A172 (cell line): ENCODE results near the gene AOAH. TPM values are rescaled to one million over a fixed set of nuclear protein-coding genes. Genes with fewer than 3 reads are reported as not detected.

Experiments used
- DNase-seq: peaks from one replicate; pipeline ENCODE4 v3.0.0-alpha.2; 2015; ENCODE audit warnings: low spot score
- total RNA-seq: library from RNA; depleted of rRNA; stranded (reverse); fragments of >200 nt; shearing (Covaris generic); gene quantifications from 2 replicates; pipeline ENCODE4 v1.2.3, GENCODE V29; 2014

Gene AOAH
- total RNA-seq, 1 experiment from 2014 or later = 0.64 TPM

DNA sequence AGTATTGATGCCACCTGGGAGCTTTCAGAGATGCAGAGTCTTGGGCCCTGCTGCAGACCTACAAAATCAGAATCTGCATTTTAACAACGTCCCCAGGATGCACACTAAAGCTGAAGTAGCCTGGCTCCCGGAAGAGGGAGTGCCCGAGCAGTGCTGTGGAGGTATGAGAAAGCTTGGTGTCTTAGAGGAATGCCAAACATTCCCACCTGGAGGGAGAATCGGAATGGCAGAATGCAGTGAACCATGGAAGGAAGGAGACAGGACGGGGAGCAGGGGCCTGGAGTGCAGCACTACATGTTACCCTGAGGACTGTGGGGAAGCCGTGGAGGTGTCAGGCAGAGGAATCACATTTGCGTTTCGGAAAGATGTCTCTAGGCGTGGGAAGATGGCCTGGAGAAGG, 90.9 kb downstream of the AOAH start:
- no peak for DNase-seq

DNA sequence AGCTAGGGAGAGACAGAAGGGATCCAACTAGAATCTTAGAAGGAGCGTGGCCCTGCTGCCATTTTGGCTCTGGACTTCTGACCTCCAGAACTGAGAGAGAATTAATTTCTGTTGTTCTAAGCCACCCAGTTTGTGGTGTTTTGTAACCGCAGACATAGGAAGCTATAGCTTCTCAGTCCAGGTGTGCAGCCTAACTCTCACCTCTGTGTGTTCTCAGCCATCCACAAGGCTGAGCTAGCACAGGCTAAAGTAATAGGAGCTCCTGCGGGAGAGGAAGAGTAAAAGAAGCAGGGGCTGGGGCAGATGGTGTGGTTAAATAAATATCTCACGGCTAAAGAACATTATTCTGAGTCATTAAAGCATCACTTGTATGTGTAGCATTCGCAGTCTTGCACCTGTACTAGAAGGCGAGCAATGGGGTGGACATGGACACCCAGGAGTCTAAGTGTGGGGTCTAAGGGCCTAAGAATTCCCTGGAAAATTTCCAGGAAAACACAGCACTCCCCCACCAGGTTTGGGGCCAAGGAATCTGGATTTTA, 94.1 kb downstream of the AOAH start:
- DNase-seq = no peak

DNA sequence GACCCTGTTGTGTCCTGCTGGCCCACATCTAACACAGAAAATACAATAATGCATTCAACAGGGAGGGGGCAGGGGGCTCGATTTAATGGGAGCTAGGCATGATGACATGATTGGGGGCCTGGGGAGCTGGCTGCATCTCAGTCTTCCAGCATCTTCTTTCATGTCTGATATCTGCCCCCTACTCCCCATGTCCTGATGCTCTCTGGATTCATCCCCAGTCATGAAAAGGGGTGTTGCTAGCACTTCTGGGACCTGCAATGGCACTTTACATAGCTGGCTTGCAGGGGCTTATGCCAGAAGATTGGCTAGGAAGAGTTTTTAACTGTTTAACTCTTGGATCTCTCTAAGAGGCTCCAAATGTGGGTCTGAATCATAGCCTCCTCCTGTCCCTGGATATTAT, 94.9 kb downstream of the AOAH start:
- no peak for DNase-seq

DNA sequence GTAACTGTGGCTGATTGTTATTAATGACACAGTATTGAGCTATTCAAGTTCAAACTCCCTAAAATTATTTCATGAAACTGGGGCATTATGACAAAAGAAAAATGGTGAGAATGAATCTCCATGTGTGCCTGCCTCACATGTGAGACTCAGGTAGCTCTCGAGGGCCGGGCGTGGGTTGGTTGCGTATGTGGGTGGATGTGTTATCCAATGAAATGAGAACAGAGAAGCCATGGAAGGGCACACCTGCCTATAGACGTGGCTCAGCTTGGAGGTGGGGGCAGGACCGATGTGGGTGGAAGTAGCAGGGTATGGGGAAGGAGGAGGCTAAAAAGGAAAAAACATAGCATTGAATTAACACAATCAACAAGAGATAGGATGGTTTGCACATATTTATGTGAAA, 96.5 kb downstream of the AOAH start:
- no peak for DNase-seq

DNA sequence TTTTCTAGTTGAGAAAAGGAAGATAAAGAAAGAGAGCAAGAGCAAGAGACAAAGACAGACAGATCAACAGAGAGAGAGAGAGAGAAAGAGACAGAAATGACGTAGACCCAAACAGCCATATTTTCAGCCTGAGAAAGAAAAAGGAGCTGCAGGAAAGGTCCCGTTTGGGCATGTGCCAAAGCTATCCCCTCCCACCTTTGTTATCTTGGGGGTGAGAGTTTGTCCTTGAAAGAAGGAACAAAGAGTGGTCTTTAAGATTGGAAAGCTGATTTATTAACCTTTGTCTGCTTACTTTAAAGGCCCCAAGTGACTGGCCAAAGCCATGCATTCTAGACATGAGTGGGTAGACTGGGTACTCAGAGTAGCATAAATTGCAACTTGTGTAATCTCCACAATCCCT, 98.2 kb downstream of the AOAH start:
- no peak for DNase-seq

DNA sequence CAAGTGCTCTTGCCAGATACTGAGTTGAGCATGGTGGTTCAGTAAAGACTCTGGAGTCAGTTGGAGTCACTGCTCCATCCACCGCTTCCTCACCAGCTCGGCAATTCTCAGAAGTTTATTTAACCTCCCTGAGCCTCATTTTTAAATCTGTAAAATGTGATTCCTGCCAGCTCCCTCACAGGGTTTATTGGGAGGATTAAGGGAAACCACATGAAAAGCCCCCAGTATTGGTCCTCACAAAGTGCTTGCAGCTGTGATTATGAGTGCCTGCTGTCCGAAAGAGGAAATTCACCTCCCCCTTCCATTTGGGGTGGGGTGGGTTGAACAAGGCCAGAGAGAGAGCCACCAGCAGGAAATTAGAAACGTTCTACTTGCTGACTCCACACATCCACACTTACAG, 99.0 kb downstream of the AOAH start:
- DNase-seq = peak; percentile 30

DNA sequence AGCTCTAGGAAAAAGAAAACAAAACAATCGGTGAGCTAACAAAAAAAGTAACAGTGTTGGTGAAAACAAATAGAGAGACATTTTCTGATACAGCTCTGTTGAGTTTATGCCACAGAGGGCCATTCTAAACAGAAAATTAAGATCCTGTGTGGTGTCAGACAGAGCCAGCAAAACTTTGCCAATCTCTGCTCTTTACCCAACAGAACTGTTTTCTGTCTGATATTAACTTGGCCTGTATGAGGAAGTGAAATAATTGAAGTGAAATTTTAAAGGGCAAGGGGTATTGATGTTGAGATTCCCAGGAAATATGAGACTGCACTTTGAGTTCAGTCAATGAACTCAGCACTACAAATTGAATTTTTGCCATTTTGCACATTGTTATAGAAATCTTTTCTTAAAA, 101.0 kb downstream of the AOAH start:
- no peak for DNase-seq

DNA sequence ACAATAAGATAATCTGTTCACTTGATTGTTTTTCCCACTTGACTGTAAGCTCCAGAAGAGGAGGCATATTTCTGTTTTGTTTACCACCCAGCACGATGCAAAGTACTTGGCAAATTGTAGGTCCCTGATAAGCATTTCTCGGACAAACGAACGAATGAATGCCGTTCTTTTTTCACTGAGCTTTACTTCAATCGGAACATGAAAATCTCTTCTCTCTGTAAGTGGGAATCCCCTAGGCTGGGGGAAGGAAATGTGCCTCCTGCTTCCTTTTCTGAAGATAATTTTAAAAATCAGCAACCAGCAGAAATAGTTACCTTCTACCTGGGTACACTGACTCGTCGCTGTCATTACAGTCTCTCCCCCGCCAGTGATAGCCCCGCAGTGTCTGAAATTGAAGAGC, 102.9 kb downstream of the AOAH start:
- no peak for DNase-seq

DNA sequence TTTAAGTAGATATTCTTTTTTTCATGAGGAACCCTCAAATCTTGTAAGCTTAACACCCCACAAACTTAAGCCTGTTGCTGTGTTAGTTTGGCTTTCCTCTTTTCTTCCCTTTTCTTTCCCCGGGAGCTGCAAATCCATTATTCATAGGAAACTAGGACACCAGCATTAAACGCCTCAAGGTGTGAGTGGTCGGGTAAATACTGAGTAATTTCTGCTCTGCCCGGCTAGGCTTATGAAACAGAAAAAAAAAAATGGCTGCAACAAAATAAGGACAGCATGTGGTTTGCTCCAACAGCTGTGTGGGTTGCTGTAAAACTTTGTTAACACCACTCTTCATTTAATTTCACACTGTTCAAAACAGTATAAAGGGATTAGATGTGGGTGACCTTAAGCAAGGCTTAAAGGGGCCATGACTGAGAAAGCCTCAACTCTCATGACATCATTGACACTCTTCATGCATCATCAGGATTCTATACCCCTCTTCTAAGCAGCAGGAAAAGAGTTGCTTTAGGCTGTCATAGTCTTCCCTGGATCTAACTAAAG, 104.1 kb downstream of the AOAH start:
- no peak for DNase-seq

DNA sequence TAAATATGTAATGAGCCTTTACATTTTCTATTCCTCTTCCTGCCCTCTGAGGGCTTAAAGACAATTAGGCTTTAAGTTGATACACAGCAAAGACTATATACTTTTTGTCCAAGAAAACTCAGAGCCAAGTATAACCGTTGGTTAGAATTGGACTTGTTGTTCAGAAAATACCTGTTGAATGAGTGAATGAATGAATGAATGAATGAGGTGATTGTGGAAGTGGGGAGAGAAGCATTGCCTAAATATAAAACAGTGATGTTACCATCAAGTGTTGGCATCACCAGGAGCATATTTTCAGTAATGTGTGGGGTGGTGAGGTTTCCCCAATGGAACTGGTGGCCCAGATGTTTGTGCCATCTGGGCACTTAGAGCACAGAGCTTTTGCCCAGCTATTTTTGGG, 106.9 kb downstream of the AOAH start:
- DNase-seq = no peak

DNA sequence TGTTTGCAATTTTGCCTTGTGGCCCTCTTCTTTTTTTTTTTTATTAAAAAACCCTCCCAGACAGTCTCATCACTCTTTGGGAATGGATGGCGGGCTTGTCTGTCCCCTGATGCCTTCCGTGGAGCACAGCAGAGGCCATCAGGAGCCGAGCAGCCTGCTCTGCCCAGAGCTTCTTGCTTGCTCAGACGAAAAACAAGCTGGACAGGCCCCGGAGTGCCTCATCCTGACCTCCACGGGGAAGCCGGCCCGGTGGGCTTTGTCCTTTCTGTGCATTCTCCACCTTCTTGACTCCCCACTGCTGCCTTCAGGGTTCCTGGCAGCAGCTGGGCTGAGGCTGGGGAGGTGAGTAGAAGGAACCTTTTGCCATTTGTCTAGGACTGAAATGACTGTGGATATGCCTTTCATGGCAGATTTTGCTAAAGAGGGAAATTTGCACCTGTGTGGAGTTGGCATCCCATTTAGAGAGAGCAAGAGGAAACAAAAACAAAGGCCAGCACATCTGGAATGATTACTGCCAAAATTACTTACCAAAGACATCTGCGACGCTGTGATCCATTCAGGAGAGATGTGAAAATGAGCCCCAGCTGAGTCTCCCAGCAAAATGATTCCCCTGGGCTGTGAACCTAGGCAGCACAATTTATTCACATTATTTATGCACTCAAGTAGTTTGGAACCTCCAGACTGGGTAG, 108.3 kb downstream of the AOAH start:
- no peak for DNase-seq

DNA sequence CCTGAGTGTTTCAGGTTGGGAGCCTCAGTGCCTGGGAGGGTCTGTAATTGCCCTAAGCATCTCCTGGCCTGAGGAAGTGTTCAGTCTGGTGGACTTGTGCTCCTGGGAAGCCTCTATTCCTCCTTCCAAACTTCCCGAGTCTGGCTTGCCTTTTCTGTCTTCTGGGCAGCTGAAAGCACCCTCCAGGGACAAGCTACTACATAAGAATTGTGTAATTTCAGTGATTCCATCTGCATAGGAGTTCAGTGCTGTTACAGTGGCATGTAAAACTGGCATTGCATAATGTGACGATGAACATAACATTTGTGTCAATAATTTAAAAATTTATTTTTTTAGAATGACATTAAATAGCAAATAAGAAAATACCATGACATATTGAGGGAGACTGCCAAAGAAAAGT, 109.3 kb downstream of the AOAH start:
- DNase-seq = no peak

DNA sequence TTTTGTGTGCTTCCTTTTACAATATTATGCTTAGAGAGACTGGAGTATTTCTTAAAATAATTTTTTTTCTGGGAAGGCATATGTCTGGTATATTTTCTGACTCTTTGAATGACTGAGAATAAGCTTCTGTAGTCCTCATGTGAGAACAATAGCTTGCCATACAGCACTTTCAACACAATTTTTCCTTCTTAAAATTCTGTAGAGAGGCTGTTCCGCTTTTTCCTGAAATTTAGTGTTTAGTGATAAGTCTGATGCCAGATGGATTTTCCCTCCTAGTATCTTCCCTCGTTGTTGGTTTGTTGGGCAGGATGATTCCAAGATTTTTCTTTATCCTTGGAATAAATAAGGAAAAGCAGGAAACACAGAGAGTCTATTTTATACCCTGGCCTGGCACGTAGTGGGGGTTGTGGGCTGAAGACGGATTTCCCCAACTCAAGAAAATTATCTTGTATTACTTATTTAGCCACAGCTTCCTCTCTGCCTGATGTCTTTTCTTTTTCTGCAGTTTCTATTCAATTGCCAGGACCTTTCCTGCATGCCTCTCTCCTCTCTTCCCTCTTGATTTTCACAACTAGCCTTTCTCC, 111.2 kb downstream of the AOAH start:
- DNase-seq = no peak

DNA sequence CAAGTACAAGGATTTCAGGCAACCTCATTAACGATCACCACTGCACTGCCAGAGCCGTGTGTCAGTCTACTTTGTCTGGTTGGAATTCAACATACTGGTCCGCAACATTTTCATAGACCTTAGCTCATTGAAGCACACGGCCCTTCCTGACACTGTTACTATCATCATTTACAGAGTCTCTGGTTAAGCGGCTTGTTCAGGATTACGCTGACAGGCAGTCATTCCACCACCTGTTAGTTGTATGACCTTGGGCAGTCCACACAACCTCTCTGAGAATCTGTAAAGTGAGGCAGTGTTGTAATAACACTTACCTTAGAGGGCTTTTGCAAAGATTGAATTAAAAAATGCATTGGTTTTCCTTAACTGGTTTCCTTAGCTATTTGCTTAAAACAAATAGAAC, 112.6 kb downstream of the AOAH start:
- DNase-seq = no peak

DNA sequence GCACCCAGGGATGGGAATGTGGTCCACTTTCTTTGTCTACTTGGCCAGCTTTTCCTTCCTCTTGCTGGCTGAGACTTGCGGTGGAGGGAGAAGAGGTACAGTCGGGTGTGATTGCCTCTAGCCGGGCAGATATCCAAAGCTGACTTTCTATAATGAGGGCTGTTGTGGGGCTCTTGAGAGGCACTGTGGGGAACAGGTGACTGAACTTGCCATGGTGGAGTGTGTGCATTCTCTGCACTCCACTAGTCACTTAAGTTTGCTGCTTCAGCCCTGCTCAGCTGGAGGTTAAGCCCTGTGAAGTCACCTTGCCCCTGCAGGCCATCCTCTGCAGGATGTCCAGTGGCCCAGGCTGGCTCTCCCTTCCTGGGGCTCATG, 116.6 kb downstream of the AOAH start:
- DNase-seq = no peak

DNA sequence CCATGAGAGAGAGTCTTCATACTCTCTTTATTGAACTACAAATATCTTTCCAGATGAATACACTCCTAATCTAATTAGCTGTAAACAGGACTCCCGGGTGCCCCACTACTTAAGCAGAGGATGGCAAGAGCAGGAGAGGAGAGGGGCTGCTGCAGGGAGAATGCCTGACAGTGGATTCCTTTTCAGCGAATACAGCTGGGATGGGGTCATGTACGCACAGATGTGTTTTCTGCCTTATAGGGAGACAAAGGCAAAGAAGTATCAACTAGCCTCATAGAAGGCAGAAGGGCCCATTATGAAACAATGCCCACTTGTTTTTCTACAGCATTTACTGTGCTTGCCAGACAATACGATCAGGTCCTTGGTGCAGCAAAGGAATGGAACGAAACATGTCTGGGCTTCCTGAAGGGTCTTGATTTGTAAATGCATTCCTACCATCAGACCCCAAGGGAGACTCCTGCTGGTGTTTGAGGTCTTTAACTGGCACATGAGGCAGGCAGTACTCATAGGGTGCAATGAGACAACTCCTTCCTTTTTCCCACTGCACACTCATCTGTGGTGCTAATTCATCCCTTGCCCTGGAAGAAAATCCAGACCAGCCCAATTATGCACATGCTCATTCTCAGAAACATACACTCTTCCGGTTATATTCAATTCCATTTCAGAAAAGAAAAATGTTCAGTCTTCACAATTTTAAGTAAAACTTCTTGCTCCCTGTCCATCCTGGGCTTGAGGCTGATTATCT, 117.1 kb downstream of the AOAH start:
- DNase-seq = no peak

DNA sequence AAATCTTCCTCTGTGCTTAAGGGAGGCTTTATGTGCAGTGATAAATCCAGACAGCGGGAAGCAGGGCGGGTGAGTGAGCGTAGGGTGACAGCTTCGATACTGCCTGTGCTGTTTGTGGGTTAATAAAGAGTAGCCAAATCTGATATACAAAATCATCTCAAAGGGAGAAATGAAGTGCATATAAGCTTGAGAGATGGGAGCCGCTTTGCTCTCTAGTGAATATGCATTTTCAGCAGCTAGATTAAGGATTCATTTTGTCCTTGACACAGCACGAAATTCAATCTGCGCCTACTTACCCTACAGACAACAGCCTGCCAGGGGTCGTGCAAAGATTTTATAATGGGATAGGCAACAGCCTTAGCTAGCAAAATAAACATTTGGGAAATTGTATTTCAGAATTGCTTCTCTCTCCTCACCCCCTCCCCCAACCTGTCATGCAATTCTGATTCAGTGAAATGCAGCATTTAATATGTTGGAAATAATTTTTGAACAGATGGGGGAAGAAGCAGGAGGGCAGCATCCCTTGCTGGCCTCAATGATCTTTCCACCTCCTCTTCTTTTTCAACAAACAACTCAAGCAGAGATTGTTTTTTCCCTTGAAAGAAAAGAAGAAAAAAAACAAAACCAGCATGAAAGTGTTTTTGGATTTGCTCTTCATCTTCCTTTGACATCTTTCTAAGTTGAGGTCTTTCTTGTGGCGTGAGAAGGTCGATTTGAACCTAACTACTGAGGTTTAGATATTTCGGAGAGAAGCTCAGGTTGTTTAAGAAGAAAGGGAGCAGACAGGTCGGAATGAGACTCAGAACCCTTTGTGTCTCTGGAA, 117.9 kb downstream of the AOAH start:
- DNase-seq = no peak

DNA sequence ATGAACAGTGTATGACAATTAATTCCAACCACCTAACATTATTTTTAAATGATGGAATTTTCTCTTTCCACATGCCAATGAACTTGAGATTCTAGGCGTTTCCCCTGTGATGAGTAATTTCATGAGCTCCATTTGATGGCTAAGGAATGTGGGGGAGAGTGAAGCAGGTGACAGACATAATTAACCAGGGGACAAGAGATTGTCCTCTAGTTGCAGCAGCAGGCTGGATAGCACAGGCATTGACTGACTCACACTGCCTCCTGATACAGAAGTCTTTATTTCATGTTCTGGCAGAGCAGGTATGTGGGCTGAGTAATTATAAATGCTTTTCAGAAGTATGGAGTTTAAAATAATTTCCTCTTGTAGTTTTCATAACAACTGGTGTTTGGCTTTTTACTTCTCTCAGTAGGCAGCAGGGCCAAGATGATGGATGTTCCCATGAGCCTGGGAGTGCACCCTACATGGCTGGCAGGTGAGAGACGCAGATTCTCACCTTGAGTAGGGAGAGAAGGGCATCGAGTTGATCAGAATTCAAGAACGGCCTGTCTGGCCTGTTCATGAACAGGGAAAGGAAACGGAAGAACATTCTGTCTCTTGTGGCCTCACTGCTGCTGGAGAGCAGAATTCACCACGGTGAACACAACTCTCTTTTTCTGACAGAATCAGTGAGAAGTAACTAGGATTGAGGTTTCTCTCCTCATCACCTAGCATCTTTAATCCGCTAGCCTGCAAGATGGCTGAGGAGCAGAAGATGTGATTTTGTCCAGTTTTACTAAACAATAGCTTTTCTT, 118.8 kb downstream of the AOAH start:
- peak; percentile 92 for DNase-seq

DNA sequence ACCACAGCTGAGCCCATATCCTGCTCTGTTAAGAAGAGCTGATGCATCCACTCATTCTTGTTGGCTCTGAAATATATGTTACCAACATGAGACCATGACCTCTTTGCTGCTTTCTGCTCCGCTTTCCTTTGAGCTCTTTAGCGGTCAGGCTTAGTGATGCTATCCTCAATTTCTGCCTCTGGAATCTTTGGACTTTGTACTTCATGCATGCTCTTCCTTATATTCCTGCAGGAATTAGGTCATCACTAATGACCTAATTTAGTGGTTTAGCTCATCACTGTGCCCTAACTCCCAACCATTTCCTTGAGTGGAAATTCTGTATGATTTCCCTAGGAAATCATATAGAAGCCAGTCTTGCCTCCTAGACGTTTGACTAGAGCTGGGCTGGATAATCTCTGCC, 119.5 kb downstream of the AOAH start:
- DNase-seq = peak; percentile 66

DNA sequence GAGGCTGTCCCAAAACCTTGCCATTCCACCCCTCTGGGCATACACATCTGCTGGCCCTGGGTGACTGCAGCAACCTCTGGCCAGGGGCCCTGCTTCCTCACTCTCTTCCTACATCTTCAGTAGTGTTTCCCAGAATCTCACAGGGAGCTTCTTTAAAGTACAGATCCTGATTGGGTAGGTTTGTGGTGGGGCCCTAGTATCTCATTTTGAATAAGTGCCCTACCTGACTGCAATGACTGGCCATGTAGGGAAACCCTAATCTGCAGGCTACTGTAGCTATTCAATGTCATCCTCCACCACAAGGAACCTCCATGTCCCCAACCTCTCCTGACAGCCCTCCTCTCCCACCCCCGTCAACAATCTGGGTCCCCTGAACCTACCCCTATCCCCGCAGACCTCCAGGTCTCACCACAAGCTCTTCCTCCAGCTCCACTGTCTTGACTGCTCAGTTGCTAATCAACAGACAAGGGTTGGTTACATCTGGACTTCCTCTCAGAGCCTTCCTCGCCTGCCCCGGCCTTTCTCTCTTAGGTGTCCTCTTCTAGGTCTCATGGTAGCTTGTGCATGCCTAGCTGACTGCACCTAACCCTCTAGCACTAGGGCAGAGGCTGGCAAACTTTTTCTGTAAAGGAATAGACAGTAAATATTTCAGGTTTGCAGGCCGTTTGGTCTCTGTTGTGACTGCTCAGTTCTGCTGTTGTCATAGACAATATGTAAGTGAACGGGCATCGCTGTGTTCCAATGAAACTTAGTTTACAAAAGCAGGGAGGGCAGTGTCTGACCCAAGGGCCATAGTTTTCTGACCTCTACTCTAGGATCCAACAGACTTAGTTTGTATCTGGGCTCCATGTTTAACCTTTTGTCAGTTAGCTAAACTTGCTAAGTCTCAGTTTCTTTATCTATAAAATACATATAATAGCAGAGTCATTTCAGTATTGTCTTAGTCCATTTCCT, 121.1 kb downstream of the AOAH start:
- DNase-seq = no peak
